Activated CD4-positive, alpha-beta T cell treated with anti-CD3 and anti-CD28 coated beads for 36 hours (primary cell): ENCODE data around the gene APOC1. TPM values are rescaled to one million over a fixed set of nuclear protein-coding genes. Genes with fewer than 3 reads are reported as not detected.
A peak's percentile ranks its signal among the peaks of the same experiment; 100 is the strongest.

Source experiments
- ATAC-seq: fragments of 200-7000 bp; cut with Tn5 transposase; one replicate; pipeline ENCODE4 v1.10.0; 2021; ENCODE audit warnings: mild to moderate bottlenecking, moderate library complexity
- CTCF ChIA-PET: fragments of 350-600 bp; sonication (Branson Sonifier 250); formaldehyde crosslinking; loops from one replicate; lab custom pipeline; 2021; ENCODE audit warnings: antibody characterized with exemption; lab: Charles Lee
- POLR2A ChIA-PET: fragments of 350-600 bp; sonication (Branson Sonifier 250); formaldehyde crosslinking; loops from one replicate; lab custom pipeline; 2021; ENCODE audit warnings: antibody characterized with exemption, inconsistent platforms; lab: Charles Lee
- DNase-seq: peaks from one replicate; pipeline ENCODE4 v3.0.0-alpha.2; 2020
- H3K27ac Mint-ChIP-seq: one replicate; pipeline ENCODE4 v1.8.0; 2021; ENCODE audit warnings: mixed read lengths
- H3K27me3 Mint-ChIP-seq: one replicate; pipeline ENCODE4 v1.8.0; 2021; ENCODE audit warnings: mixed read lengths
- H3K36me3 Mint-ChIP-seq: one replicate; pipeline ENCODE4 v1.8.0; 2021; ENCODE audit warnings: low read depth, mixed read lengths
- H3K4me1 Mint-ChIP-seq: one replicate; pipeline ENCODE4 v1.8.0; 2021; ENCODE audit warnings: mixed read lengths
- H3K4me3 Mint-ChIP-seq: one replicate; pipeline ENCODE4 v1.8.0; 2021; ENCODE audit warnings: mild to moderate bottlenecking, moderate library complexity, mixed read lengths
- H3K9me3 Mint-ChIP-seq: one replicate; pipeline ENCODE4 v1.8.0; 2021; ENCODE audit warnings: low read depth, mixed read lengths
- intact Hi-C, 2 experiments: fragments of 100-400 bp; cut with DNase I in 1 of 2; cut with micrococcal nuclease in 1 of 2; formaldehyde crosslinking; loops; one replicate each; pipeline versions ENCODE4 v1.14.2 to v1.15.1; 2022 to 2024; cut with DNase I, micrococcal nuclease
- total RNA-seq, 2 experiments: library from RNA; stranded (reverse); gene quantifications; one replicate each; pipeline ENCODE4 v1.2.3, GENCODE V29; 2021

APOC1 gene
- total RNA-seq, 2 experiments from 2014 or later = 2.8 to 2.9 TPM

DNA sequence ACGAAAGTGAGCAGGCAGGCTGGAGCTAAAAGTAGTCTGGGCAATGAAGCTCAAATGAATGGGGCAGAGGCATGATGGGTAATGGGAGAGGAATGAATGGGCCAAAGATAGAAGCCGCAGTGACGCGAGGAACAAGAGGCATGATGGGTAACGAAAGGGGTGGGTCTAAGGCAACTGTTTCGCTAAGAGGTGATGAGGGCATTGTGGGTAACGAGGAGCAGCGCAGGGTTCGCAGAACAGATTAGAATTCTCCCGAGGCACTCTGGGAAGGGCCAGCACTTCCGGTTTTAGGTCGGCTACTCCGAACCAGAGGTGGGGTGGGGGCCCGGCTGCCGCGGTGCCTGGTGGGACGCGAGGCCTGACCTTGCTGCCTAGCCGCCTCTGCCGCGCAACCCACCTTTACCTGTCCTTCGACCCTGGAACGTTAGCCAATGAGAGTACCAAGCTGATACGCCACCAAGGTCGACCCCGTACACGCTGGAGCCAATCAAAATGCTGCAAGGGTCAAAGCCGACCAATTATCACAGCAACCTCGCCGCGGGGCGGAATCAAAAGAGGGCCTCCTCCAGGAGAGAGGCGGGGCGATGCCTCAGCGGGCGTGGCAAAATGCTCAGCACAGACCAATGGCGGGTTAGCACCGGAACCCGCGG, 23.9 kb upstream of the APOC1 start:
- POLR2A ChIA-PET = interaction anchor here (0.5 to 1.6 kb wide), 13 partner anchors 9 to 826 kb away, joined by 3 to 7 read pairs (median 4); partner anchors contain the start of genes APOE, CLASRP, CLPTM1 and PPP1R37
- Mint-ChIP-seq H3K36me3 (peaks cover 35% of the 10 kb centered on the region), H3K4me3 (peak overlapping the region; percentile 74), H3K27ac (peak overlapping the region; percentile 96), H3K9me3 (no peaks in the 10 kb centered on the region), H3K27me3 (no peaks in the 10 kb centered on the region), H3K4me1 (peaks cover 29% of the 10 kb centered on the region)
- intact Hi-C loops = loop anchor here (1.0 to 5.0 kb wide), 19 partner anchors 25 to 996 kb away; partner anchors contain the start of genes BLOC1S3 (in 2 of the 2), CLASRP (in 2 of the 2), CLPTM1 (in 2 of the 2) and TRAPPC6A (in 2 of the 2)
- CTCF ChIA-PET = interaction anchor here (0.6 to 1.3 kb wide), 4 partner anchors 11 to 172 kb away, joined by 3 read pairs; no protein-coding TSS in a partner anchor
- peak; percentile 84 for ATAC-seq
- no peak for DNase-seq

DNA sequence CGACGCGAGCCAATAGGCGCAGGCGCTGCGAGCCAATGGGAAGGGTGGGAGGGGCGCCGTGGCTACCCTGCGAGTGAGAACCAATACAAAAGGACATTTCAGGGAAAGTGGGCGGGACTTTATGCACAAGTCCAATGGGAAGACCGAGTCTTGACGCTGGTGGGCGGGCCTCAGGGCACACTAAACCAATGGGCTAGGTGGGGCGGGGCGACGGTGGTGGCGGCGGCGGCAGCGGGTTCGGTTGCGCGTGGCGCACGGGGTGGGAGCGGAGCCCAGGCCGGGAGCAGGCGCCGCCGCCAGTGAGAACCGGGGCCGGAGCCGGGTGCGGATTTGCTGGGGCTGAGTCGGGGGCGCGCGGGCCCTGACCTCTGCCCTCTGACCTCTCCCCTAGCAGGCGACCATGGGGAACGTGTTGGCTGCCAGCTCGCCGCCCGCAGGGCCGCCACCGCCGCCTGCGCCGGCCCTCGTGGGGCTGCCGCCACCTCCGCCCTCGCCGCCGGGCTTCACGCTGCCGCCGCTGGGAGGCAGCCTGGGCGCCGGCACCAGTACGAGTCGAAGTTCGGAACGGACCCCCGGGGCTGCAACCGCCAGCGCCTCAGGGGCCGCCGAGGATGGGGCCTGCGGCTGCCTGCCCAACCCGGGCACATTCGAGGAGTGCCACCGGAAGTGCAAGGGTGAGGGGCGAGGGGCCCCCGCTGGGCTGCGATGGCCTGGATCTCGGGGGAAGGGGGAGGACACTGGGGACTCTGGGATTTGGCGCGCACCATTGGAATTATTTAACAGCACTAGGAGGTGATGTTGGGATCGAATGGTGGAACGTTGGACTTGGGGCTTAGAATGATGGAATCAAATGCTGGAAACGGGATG, 23.2 kb upstream of the APOC1 start, which contains the start of gene TOMM40:
TSS of gene TOMM40 (plus strand) at position 239 of the 867 bp plus-strand sequence. CDS start at position 401, 162 bp downstream.
- H3K27me3 Mint-ChIP-seq = no peaks in the 10 kb centered on the region
- intact Hi-C loops = loop anchor here in 1 of 2 experiments (1.0 to 5.0 kb wide), 4 partner anchors 185 to 996 kb away; partner anchors contain the start of genes IRF2BP1, VASP and ZNF296
- H3K9me3 Mint-ChIP-seq = no peaks in the 10 kb centered on the region
- peak within 1 kb of the TSS; percentile 92 for H3K4me3 Mint-ChIP-seq
- DNase-seq = peak; percentile 100
- ChIA-PET POLR2A (interaction anchor here (0.6 to 1.6 kb wide), 8 partner anchors 8 to 826 kb away, joined by 3 to 7 read pairs (median 4); partner anchors contain the start of genes APOE, CLPTM1, PPP1R37 and TRAPPC6A), CTCF (interaction anchor here (1.3 kb wide), 1 partner anchor 61 kb away, joined by 3 read pairs; no protein-coding TSS in a partner anchor)
- H3K36me3 Mint-ChIP-seq = peaks cover 41% of the 10 kb centered on the region
- peaks cover 29% of the 10 kb centered on the region for H3K4me1 Mint-ChIP-seq
- peak within 1 kb of the TSS; percentile 96 for H3K27ac Mint-ChIP-seq
- no peak for ATAC-seq

DNA sequence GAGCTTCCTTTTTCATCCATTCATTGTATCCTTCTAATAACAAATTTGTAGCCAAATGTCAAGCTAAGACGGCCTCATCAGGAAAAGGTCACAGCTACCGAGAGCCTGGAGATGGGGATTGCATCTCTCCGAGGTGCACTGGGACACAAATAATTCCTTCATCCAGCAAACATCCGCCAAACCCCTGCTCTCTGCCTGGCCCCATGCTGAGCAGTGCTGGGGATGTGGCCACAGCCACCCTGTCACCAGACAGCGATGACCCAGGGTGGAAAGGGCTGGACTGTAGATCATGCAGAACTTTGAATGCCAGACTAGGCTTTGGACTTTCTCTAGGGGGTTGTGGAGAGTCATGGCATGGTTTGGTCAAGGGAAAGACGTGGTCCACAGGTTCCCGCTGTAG, 21.5 kb upstream of the APOC1 start:
- H3K27ac Mint-ChIP-seq = peak overlapping the region; percentile 13
- ChIA-PET CTCF (no interaction called here), POLR2A (interaction anchor here (1.3 kb wide), 1 partner anchor 12 kb away, joined by 3 read pairs; no protein-coding TSS in a partner anchor)
- H3K9me3 Mint-ChIP-seq = no peaks in the 10 kb centered on the region
- H3K27me3 Mint-ChIP-seq = no peaks in the 10 kb centered on the region
- DNase-seq (no peak), ATAC-seq (no peak)
- intact Hi-C loops = loop anchor here in 1 of 2 experiments (5.0 kb wide), 1 partner anchor 614 kb away; the partner anchor contains the start of gene VASP
- peaks cover 29% of the 10 kb centered on the region for H3K4me1 Mint-ChIP-seq
- peaks cover 50% of the 10 kb centered on the region for H3K36me3 Mint-ChIP-seq
- H3K4me3 Mint-ChIP-seq = peak overlapping the region; percentile 92

DNA sequence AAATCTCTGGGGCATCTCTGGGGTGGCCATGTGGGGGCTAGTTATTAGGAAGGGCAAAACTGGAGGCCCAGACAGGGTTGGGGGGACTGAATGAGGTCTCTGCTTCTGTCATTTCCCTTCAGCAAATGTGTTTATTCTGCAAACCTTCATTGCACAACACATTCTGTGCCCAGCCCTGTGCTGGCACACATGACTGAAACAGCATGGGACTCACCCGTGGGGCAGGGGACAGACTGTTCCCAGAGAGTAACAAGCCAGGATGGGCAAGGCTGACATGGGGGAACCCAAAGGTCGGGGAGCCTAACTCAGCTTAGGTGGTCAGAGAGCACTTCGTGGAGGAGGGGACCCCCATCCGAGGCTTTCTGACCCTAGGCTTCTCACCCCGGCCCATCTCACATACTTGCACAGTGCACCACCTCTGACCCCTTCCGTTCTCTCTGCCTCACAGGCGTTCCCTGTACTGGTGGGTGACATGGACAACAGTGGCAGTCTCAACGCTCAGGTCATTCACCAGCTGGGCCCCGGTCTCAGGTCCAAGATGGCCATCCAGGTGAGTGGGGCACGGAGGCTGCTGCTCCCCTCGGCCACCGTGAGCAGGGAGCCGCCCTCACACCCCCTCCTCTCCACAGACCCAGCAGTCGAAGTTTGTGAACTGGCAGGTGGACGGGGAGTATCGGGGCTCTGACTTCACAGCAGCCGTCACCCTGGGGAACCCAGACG, 20.9 kb upstream of the APOC1 start:
- no peaks in the 10 kb centered on the region for H3K27me3 Mint-ChIP-seq
- ChIA-PET POLR2A (no interaction called here), CTCF (interaction anchor here (0.9 kb wide), 1 partner anchor 10 kb away, joined by 3 read pairs; no protein-coding TSS in a partner anchor)
- intact Hi-C loops = loop anchor here in 1 of 2 experiments (5.0 kb wide), 1 partner anchor 614 kb away; the partner anchor contains the start of gene VASP
- peaks cover 29% of the 10 kb centered on the region for H3K4me1 Mint-ChIP-seq
- H3K36me3 Mint-ChIP-seq = peaks cover 55% of the 10 kb centered on the region
- no peak for ATAC-seq
- peak overlapping the region; percentile 92 for H3K4me3 Mint-ChIP-seq
- no peak overlapping the region for H3K27ac Mint-ChIP-seq
- DNase-seq = no peak
- H3K9me3 Mint-ChIP-seq = no peaks in the 10 kb centered on the region

DNA sequence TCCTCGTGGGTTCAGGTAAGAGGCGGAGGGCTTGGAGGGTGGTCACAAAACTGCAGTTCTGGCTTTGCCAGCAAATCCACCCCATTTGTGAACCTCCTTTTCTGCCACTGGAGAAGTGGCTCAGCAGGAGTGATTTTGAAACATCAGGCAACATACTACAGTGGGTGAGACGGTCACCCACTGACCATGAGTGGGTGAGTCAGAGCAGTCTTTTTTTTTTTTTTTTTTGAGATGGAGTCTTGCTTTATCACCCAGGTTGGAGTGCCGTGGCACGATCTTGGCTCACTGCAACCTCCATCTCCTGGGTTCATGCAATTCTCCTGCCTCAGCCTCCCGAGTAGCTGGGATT, 20.4 kb upstream of the APOC1 start:
- Mint-ChIP-seq H3K27ac (peak overlapping the region; percentile 45), H3K27me3 (no peaks in the 10 kb centered on the region), H3K4me3 (no peak overlapping the region), H3K9me3 (no peaks in the 10 kb centered on the region), H3K4me1 (peaks cover 28% of the 10 kb centered on the region), H3K36me3 (peaks cover 55% of the 10 kb centered on the region)
- ChIA-PET CTCF (interaction anchor here (0.9 kb wide), 1 partner anchor 9 kb away, joined by 3 read pairs; no protein-coding TSS in a partner anchor), POLR2A (no interaction called here)
- DNase-seq (no peak), ATAC-seq (no peak)
- intact Hi-C loops = loop anchor here in 1 of 2 experiments (5.0 kb wide), 1 partner anchor 613 kb away; the partner anchor contains the start of gene VASP

DNA sequence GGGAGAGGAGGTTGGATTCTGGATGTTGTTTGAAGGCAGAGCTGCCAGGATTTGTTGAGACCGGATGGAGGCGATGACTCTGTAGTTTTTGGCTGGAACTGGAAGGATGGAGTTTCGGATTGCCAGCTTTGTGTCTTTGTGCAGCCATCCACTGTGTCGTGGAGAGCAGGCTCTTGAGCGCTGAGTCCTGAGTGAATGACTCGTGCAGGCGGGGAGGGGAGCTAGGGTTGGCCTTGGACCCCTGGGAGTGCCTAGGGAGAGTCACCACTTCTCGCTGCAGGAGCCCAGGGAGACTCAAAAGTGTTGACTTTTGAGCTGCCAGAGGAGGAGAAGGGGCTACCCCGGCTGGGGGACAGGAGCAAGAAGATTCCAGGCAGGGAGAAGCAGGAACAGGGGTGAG, 19.5 kb upstream of the APOC1 start:
- no peaks in the 10 kb centered on the region for H3K27me3 Mint-ChIP-seq
- H3K4me3 Mint-ChIP-seq = no peak overlapping the region
- ChIA-PET POLR2A (no interaction called here), CTCF (interaction anchor here (0.6 kb wide), 2 partner anchors 15 to 23 kb away, joined by 3 read pairs; no protein-coding TSS in a partner anchor)
- peaks cover 26% of the 10 kb centered on the region for H3K4me1 Mint-ChIP-seq
- peak overlapping the region; percentile 29 for H3K27ac Mint-ChIP-seq
- intact Hi-C loops = loop anchor here in 1 of 2 experiments (5.0 kb wide), 1 partner anchor 612 kb away; the partner anchor contains the start of gene VASP
- no peak for DNase-seq
- H3K36me3 Mint-ChIP-seq = peaks cover 57% of the 10 kb centered on the region
- no peak for ATAC-seq
- H3K9me3 Mint-ChIP-seq = no peaks in the 10 kb centered on the region

DNA sequence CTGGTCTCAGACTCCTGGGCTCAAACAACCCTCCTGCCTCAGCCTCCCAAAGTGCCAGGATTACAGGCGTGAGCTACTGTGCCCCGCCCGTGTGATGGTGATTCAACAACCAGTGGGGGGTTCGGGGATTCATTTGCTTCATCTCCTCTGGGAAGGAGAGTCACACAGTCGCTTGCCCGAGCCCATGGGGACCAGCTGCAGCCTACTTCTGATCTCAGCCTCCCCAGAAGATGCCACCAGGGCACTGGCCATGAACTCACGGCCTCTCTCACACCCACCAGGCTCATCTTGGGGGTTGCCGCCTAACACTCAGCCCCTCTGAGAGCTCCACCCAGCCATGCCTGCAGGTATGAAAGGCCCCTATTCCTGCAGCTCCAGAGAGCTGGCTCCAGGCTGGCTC, 16.6 kb upstream of the APOC1 start:
- no peak for ATAC-seq
- Mint-ChIP-seq H3K27me3 (no peaks in the 10 kb centered on the region), H3K4me3 (no peak overlapping the region), H3K36me3 (peaks cover 58% of the 10 kb centered on the region), H3K27ac (no peak overlapping the region), H3K9me3 (no peaks in the 10 kb centered on the region), H3K4me1 (peaks cover 10% of the 10 kb centered on the region)
- no peak for DNase-seq
- intact Hi-C loops = no loop called here
- CTCF ChIA-PET = interaction anchor here (0.7 kb wide), 1 partner anchor 102 kb away, joined by 3 read pairs; no protein-coding TSS in a partner anchor
- POLR2A ChIA-PET = interaction anchor here (1.0 kb wide), 1 partner anchor 11 kb away, joined by 6 read pairs; no protein-coding TSS in a partner anchor

DNA sequence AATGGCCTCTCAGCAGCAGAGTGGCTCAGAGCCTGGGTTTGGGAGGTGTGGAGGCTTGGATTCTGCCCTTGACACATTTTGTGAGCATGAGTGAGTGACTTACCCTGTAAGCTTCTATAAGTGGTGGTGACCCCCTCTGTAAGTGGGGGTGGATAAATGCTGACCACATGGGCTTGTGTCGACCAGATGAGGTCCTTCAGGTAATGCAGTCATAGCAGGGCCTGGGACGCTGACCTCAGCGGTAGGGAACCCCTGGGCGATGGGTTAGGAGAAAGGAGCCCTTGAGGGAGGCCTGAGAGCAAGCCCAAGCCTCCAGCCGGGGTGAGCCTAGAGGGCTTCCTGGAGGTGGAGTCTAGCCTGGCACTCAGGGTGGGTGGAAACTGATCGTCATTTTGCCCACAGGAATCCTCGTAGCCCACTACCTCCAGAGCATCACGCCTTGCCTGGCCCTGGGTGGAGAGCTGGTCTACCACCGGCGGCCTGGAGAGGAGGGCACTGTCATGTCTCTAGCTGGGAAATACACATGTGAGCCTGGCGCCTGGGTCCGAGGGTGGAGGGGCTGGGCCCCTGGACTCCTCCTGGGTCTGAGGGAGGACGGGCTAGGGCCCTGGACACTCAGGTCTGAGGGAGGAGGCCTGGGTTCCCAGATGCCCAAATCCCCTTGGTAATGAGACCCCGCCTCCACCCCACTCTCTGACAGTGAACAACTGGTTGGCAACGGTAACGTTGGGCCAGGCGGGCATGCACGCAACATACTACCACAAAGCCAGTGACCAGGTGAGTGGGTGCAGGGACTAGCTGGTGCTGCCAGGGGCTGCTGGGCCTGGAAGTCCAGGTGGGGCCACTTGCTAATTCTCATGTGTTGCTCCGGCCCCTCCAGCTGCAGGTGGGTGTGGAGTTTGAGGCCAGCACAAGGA, 13.8 kb upstream of the APOC1 start:
- Mint-ChIP-seq H3K36me3 (peaks cover 40% of the 10 kb centered on the region), H3K27me3 (no peaks in the 10 kb centered on the region), H3K9me3 (no peaks in the 10 kb centered on the region), H3K27ac (no peak overlapping the region), H3K4me1 (no peaks in the 10 kb centered on the region), H3K4me3 (no peak overlapping the region)
- ATAC-seq = no peak
- intact Hi-C loops = loop anchor here in 1 of 2 experiments (5.0 kb wide), 1 partner anchor 437 kb away; no protein-coding TSS in a partner anchor
- ChIA-PET POLR2A (no interaction called here), CTCF (interaction anchor here (0.6 kb wide), 1 partner anchor 977 kb away, joined by 4 read pairs; no protein-coding TSS in a partner anchor)
- no peak for DNase-seq

DNA sequence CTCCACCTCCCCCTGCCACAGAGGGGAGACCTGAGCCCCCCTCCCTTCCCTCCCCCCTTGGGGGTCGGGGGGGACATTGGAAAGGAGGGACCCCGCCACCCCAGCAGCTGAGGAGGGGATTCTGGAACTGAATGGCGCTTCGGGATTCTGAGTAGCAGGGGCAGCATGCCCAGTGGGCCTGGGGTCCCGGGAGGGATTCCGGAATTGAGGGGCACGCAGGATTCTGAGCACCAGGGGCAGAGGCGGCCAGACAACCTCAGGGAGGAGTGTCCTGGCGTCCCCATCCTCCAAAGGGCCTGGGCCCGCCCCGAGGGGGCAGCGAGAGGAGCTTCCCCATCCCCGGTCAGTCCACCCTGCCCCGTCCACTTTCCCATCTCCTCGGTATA, 11.2 kb upstream of the APOC1 start:
- Mint-ChIP-seq H3K4me1 (peaks cover 8% of the 10 kb centered on the region), H3K4me3 (no peak overlapping the region), H3K9me3 (no peaks in the 10 kb centered on the region), H3K36me3 (peaks cover 23% of the 10 kb centered on the region), H3K27ac (no peak overlapping the region), H3K27me3 (peaks cover 17% of the 10 kb centered on the region)
- ATAC-seq = peak; percentile 6
- no peak for DNase-seq
- POLR2A ChIA-PET = interaction anchor here (1.2 kb wide), 1 partner anchor 13 kb away, joined by 3 read pairs; the partner anchor contains the start of gene TOMM40
- intact Hi-C loops = loop anchor here (1.0 to 5.0 kb wide), 4 partner anchors 48 to 434 kb away; no protein-coding TSS in a partner anchor
- CTCF ChIA-PET = interaction anchor here (0.6 to 1.1 kb wide), 5 partner anchors 9 to 143 kb away, joined by 3 to 5 read pairs (median 4); no protein-coding TSS in a partner anchor
